ENCODE results near the gene POC1B. TPM values are rescaled to one million over a fixed set of nuclear protein-coding genes. Genes with fewer than 3 reads are reported as not detected.

POC1B gene
- total and polyA plus RNA-seq, 4 donors: 5.0 to 28.2 (median 7.6) TPM

DNA sequence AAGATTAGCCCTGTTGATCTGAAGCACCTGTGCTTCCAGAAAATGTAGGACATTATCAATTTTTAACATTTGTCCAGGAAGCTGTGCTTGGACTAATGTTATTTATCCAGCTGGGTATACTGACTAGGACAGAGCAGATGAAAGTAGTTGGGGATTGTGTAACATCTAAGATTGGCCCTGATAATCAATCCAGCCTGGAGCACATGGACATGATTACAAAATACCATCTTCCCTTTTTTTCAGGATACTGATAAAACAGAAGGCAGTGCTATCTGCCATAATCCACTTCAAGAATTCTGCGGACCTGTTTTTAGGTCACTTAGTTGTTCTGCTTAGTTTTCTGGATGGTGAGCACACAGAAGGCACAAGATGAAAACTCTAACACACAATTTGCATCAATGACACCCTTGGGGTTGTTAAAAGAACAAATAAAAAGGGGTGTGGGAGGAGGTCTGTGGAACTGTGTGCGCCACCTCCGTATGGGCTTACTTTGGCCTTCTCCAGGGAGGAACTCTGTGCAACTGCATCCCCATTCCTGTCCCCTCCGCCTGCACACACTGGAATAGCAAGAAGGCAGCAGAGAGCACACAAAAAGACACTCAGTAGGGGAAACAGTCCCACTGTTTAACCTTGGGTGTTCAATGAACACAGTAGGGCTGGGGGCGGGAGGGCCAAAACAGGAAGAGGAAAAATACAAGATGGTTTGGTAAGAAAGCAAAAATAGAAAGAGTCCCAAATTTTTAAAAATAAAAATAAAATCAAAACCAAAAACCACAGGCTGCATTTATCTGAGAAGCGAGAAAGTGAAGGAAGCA is 142.4 kb downstream of the POC1B start:
- DNase-seq (ENCODE audit: low spot score): no peak
- no peaks in the 10 kb centered on the region for H3K27me3 ChIP-seq (ENCODE audit: control insufficient read depth in 4 of 4, insufficient read depth in 4 of 4, low read length in 3 of 4)
- peak overlapping the region; percentile 89 to 90 for H3K27ac ChIP-seq (ENCODE audit: low read depth in 1 of 2, low read length in 2 of 2)
- no peaks in the 10 kb centered on the region for H3K36me3 ChIP-seq (ENCODE audit: control insufficient read depth in 4 of 4, insufficient read depth in 3 of 4, low read depth in 1 of 4, low read length in 3 of 4)
- peak overlapping the region; percentile 23 to 41 for H3K9ac ChIP-seq (ENCODE audit: low read depth in 1 of 2, low read length in 2 of 2)
- no peaks in the 10 kb centered on the region for H3K9me3 ChIP-seq (ENCODE audit: control insufficient read depth in 4 of 4, low read length in 3 of 4)
- H3K4me1 ChIP-seq (ENCODE audit: control insufficient read depth in 4 of 4, insufficient read depth in 4 of 4, low read length in 3 of 4): peaks cover 13 to 74% (median 58%) of the 10 kb centered on the region in 4 donors
- 42% methylated on average over 6 of the region's 6 CpGs for WGBS
- H3K4me3 ChIP-seq (ENCODE audit: low read depth in 1 of 3, low read length in 3 of 3): no peak overlapping the region
- TF ChIP-seq NR2F2 (IDR thresholded peaks at IDR 0.05): peak; percentile 33
- peak; percentile 63 to 69 for TF ChIP-seq RAD21 (IDR thresholded peaks at IDR 0.05)
- peak; percentile 65 for TF ChIP-seq TAF1 (conservative IDR thresholded peaks at IDR 0.05)
- peak; percentile 33 for TF ChIP-seq HNF4G (IDR thresholded peaks at IDR 0.05)
- peak; percentile 68 to 91 for TF ChIP-seq JUND (IDR thresholded peaks at IDR 0.05)
- TF ChIP-seq, protein P1, sequence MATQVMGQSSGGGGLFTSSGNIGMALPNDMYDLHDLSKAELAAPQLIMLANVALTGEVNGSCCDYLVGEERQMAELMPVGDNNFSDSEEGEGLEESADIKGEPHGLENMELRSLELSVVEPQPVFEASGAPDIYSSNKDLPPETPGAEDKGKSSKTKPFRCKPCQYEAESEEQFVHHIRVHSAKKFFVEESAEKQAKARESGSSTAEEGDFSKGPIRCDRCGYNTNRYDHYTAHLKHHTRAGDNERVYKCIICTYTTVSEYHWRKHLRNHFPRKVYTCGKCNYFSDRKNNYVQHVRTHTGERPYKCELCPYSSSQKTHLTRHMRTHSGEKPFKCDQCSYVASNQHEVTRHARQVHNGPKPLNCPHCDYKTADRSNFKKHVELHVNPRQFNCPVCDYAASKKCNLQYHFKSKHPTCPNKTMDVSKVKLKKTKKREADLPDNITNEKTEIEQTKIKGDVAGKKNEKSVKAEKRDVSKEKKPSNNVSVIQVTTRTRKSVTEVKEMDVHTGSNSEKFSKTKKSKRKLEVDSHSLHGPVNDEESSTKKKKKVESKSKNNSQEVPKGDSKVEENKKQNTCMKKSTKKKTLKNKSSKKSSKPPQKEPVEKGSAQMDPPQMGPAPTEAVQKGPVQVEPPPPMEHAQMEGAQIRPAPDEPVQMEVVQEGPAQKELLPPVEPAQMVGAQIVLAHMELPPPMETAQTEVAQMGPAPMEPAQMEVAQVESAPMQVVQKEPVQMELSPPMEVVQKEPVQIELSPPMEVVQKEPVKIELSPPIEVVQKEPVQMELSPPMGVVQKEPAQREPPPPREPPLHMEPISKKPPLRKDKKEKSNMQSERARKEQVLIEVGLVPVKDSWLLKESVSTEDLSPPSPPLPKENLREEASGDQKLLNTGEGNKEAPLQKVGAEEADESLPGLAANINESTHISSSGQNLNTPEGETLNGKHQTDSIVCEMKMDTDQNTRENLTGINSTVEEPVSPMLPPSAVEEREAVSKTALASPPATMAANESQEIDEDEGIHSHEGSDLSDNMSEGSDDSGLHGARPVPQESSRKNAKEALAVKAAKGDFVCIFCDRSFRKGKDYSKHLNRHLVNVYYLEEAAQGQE (IDR thresholded peaks at IDR 0.05): peak; percentile 71
- TF ChIP-seq, protein P2, sequence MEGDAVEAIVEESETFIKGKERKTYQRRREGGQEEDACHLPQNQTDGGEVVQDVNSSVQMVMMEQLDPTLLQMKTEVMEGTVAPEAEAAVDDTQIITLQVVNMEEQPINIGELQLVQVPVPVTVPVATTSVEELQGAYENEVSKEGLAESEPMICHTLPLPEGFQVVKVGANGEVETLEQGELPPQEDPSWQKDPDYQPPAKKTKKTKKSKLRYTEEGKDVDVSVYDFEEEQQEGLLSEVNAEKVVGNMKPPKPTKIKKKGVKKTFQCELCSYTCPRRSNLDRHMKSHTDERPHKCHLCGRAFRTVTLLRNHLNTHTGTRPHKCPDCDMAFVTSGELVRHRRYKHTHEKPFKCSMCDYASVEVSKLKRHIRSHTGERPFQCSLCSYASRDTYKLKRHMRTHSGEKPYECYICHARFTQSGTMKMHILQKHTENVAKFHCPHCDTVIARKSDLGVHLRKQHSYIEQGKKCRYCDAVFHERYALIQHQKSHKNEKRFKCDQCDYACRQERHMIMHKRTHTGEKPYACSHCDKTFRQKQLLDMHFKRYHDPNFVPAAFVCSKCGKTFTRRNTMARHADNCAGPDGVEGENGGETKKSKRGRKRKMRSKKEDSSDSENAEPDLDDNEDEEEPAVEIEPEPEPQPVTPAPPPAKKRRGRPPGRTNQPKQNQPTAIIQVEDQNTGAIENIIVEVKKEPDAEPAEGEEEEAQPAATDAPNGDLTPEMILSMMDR (IDR thresholded peaks at IDR 0.05; ENCODE audit: low read depth, low read length, missing input control): no peak
- TF ChIP-seq SP1 (IDR thresholded peaks at IDR 0.05): peak; percentile 88
- TF ChIP-seq HNF4A (conservative IDR thresholded peaks at IDR 0.05): peak; percentile 80 to 92
- peak; percentile 92 for TF ChIP-seq FOXA2 (IDR thresholded peaks at IDR 0.05)
- TF ChIP-seq, protein P3, sequence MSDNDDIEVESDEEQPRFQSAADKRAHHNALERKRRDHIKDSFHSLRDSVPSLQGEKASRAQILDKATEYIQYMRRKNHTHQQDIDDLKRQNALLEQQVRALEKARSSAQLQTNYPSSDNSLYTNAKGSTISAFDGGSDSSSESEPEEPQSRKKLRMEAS (IDR thresholded peaks at IDR 0.05): peak; percentile 99
- TF ChIP-seq, protein P4, sequence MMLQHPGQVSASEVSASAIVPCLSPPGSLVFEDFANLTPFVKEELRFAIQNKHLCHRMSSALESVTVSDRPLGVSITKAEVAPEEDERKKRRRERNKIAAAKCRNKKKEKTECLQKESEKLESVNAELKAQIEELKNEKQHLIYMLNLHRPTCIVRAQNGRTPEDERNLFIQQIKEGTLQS (IDR thresholded peaks at IDR 0.05): peak; percentile 39
- TF ChIP-seq EGR1 (IDR thresholded peaks at IDR 0.05; ENCODE audit: low read depth in 2 of 2): peak in 1 of 2 donors; percentile 92
- TF ChIP-seq, protein P5, sequence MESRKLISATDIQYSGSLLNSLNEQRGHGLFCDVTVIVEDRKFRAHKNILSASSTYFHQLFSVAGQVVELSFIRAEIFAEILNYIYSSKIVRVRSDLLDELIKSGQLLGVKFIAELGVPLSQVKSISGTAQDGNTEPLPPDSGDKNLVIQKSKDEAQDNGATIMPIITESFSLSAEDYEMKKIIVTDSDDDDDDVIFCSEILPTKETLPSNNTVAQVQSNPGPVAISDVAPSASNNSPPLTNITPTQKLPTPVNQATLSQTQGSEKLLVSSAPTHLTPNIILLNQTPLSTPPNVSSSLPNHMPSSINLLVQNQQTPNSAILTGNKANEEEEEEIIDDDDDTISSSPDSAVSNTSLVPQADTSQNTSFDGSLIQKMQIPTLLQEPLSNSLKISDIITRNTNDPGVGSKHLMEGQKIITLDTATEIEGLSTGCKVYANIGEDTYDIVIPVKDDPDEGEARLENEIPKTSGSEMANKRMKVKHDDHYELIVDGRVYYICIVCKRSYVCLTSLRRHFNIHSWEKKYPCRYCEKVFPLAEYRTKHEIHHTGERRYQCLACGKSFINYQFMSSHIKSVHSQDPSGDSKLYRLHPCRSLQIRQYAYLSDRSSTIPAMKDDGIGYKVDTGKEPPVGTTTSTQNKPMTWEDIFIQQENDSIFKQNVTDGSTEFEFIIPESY (IDR thresholded peaks at IDR 0.05): peak; percentile 81
- peak; percentile 60 for TF ChIP-seq FOXA1 (IDR thresholded peaks at IDR 0.05)
- TF ChIP-seq GABPA (IDR thresholded peaks at IDR 0.05 in 1 of 2, conservative IDR thresholded peaks at IDR 0.05 in 1 of 2): peak in 1 of 2 donors; percentile 65
- peak; percentile 81 for TF ChIP-seq YY1 (IDR thresholded peaks at IDR 0.05)
- peak; percentile 78 to 89 for TF ChIP-seq RXRA (IDR thresholded peaks at IDR 0.05)
